ENCODE data around the gene KPNA4.

- TF ChIP-seq CTCF (IDR thresholded peaks at IDR 0.05) = no peak
- no peak for TF ChIP-seq POLR2A (IDR thresholded peaks at IDR 0.05)
Measured at GRCh38 chr3:160460033-160460432, 105.3 kb downstream of the KPNA4 start.
